Measurements from ENCODE around the gene ADCY4. TPM values are rescaled to one million over a fixed set of nuclear protein-coding genes. Genes with fewer than 3 reads are reported as not detected.
"Not testable (repeated sequence)": the region's sequence is repeated elsewhere in the genome, so short reads cannot be mapped to it uniquely, and the experiment has no call there.

Gene ADCY4
- total RNA-seq, result 26.5 TPM
- long read RNA-seq, partial matches to known transcripts, result 3 of 17 reads
- long read RNA-seq, other reads (novel, unspliced or antisense), result 10 of 17 reads

- peak; percentile 35 for ATAC-seq
- DNase-seq, result peak; percentile 75
- intact Hi-C loops (cut with micrococcal nuclease), result no loop called here
Measured at GRCh38 chr14:24334431-24335291, at the start of gene ADCY4. Gene ADCY4, minus strand, starts transcription at chr14:24335071. Its CDS starts 419 bp downstream, at chr14:24334652.

- DNase-seq (no peak), ATAC-seq (no peak)
- intact Hi-C loops (cut with micrococcal nuclease), result no loop called here
Measured at GRCh38 chr14:24384169-24384568, 49.3 kb upstream of the ADCY4 start.

DNA sequence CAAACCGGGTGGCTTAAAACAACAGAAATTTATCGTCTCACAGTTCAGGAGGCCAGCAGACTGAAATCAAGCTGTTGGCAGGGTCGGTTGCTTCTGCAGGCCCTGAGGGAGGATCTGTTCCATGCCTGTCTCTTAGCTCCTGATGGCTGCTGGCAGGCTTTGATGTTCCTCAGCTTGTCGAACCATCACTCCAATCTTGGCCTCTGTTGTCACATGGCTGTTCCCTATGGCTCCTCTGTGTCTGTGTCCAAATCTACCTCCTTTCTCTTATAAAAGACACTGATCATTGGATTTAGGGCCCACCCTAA lies 47.1 kb upstream of the ADCY4 start:
- intact Hi-C loops (cut with micrococcal nuclease), result no loop called here
- DNase-seq, result no peak
- ATAC-seq, result peak; percentile 32

GRCh38 chr14:24381363-24382063 lies 46.6 kb upstream of the ADCY4 start:
- DNase-seq (no peak), ATAC-seq (no peak)
- intact Hi-C loops (cut with micrococcal nuclease), result no loop called here

- ATAC-seq, result no peak
- intact Hi-C loops (cut with micrococcal nuclease), result no loop called here
- DNase-seq, result no peak
Measured at GRCh38 chr14:24379907-24380730, 45.2 kb upstream of the ADCY4 start.

DNA sequence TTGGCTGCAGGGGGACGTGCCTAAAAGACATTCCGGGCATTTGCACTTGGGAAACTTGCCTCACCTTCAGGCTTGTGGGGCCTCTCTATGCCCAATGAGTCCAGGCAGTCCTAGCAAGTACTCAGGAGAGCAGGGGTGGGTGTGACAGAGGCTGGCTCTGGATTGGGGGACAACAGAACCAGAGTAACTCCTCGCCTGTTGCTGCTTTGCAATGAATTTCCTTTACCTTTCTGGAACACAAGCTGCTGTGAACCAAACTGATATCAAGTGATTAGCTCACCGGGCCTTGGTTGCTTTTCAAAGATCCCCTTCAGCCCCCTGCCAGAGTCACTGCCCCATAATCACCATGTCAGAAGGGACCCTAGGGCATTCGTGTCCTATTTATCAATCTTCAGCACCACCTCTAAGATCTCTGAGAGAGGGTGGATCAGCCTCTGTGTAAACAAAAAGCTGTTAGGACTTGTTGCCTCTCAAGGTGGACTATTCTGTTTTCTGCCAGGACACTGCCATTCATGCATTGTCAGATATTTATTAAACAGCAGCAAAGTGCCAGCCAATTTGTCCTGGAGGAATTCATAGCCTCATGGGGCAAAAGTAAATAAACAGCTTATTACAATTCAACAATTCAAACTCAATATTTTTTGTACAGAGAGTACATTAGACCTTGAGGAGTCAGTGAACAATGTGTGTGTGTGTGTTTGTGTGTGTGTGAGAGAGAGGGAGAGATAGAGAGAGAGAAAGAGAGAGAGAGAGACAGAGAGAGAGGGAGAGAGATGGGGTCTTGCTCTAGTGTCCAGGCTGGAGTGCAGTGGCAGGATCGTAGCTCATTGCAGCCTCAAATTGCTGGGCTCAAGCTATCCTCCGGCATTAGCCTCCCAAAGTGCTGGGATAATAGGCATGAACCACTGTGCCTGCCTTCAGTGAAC lies 44.4 kb upstream of the ADCY4 start:
- intact Hi-C loops (cut with micrococcal nuclease), result no loop called here
- DNase-seq, result no peak
- no peak for ATAC-seq

DNA sequence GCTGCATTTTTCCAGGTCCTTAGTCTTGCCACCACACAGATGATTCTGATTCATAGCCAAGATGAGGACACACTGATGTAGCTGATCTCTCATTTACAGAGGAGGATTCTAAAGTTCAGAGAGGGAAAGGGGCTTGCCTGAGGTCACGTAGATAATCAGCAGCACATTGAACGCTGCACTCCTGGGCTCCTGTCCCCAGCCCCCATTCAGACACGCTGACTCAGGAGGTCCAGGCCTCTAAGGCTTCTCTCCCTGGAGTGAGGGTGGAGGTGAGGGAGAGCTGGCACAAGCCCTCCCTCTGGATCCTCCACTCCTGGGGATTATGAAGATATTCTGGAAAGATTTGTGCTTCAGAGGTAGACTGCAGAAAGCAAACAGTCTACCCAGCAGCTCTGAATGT lies 43.5 kb upstream of the ADCY4 start:
- intact Hi-C loops (cut with micrococcal nuclease), result no loop called here
- DNase-seq (no peak), ATAC-seq (no peak)

DNA sequence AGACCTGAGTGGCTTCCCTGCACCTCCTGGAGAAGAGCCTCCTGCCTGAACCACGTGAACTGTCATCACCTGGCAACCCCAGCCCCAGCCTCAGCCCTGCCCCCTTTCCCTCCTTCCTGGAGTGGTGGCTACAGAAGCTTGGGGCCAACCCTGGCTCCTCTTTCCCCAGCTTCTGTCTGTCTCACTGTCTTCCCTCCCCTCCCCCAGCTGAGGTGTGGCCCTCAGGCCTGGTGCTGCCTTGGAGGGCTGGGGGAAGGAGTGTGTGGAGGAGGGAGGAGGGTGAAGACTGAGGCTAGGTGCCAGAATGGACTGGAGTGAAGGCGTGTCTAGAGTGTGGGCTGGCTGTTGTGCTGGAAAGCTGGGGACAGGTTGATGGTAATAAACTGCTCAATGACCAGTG lies 42.8 kb upstream of the ADCY4 start:
- intact Hi-C loops (cut with micrococcal nuclease), result no loop called here
- peak; percentile 42 for ATAC-seq
- no peak for DNase-seq

DNA sequence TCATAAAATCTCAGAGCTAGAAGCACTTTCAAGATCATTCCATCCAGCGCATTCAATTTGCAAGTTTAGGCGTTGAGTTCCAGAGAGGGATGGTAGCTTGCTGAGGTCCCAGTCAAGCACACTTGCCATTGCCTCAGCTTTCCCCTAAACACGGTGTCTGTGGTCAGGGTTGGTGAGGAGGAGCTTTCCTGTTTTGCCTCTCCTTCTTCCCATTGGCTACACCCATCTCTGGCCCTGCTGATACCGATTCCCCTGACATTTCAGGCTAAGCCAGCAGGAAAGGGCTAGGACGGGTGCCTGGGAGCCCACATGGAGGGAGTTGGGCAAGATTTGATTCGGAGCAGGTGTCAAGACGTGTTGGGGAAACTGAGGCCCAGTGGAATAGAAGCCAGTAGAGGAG lies 42.3 kb upstream of the ADCY4 start:
- intact Hi-C loops (cut with micrococcal nuclease), result no loop called here
- ATAC-seq (no peak), DNase-seq (no peak)

GRCh38 chr14:24376448-24377070 lies 41.7 kb upstream of the ADCY4 start:
- no peak for ATAC-seq
- DNase-seq, result no peak
- intact Hi-C loops (cut with micrococcal nuclease), result no loop called here

GRCh38 chr14:24372701-24373416 lies 38.0 kb upstream of the ADCY4 start:
- DNase-seq, result peak; percentile 68
- intact Hi-C loops (cut with micrococcal nuclease), result no loop called here
- peak; percentile 20 for ATAC-seq

- DNase-seq; intact Hi-C loops (cut with micrococcal nuclease); ATAC-seq: not testable (repeated sequence)
Measured at GRCh38 chr14:24371605-24372004, 36.7 kb upstream of the ADCY4 start.

DNA sequence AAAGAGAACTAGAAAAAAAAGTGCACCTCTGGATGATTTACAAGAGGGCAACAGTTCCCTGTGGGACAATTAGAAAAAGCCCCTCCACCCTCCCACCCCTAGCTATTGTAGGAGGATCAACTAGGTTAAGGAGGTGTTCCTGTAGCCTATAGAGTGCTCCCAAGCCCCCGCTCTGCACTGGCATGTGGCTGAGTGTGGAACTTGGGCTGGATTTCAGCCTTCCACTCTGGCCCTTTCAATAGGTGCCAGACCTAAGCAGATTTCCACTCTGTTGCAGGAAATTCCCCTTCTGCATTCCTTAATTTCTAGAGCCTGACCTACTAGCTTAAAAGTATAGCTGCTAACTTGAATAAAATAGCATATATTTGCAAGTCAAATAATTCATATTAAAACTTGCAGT lies 35.9 kb upstream of the ADCY4 start:
- ATAC-seq (no peak), DNase-seq (no peak)
- intact Hi-C loops (cut with micrococcal nuclease), result no loop called here

DNA sequence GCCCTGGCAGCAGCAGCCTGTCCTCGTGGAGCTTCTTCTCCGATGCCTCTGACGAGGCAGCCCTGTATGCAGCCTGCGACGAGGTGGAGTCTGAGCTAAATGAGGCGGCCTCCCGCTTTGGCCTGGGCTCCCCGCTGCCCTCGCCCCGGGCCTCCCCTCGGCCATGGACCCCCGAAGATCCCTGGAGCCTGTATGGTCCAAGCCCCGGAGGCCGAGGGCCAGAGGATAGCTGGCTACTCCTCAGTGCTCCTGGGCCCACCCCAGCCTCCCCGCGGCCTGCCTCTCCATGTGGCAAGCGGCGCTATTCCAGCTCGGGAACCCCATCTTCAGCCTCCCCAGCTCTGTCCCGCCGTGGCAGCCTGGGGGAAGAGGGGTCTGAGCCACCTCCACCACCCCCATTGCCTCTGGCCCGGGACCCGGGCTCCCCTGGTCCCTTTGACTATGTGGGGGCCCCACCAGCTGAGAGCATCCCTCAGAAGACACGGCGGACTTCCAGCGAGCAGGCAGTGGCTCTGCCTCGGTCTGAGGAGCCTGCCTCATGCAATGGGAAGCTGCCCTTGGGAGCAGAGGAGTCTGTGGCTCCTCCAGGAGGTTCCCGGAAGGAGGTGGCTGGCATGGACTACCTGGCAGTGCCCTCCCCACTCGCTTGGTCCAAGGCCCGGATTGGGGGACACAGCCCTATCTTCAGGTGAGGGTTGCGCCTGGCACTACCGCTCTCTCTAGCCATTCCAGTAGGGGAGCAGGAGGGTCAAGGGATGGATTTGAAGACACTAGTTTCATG lies 35.2 kb upstream of the ADCY4 start:
- ATAC-seq (no peak), DNase-seq (no peak)
- intact Hi-C loops (cut with micrococcal nuclease), result no loop called here

GRCh38 chr14:24369463-24369862 lies 34.6 kb upstream of the ADCY4 start:
- intact Hi-C loops (cut with micrococcal nuclease), result no loop called here
- ATAC-seq (no peak), DNase-seq (no peak)

DNA sequence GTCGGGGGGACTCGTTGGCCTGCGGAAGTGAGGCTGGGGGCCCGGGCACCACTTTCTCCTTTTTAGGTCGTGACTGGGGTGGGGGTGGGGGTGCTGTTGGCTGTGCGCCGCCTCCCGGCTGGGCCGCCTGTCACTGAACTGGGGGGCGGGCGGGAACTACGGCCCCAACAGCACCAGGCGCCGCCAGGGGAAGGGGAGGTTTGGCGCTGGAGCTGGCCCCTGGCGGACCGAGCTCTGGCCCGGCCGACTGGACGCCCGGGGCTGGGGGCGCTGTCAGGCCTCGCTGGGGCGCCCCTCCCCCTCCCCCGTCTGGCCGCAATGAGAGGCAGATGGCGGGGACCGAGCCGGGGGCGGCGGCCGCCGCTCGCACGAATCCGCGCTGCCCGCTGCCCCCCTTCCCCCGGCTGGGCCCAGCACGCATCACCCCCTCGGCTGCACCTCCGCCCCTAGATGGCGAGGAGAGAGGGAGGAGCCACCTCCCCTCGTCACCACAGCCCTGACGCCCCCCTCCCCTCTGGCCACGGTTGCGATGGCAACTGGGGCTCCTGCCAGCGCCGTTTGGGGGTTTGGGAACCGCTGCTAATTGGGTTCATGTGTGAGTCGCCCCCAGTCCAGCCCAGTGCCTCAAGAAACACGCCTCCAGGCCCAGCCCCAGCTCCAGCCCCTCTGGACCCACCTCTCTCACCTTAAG lies 33.8 kb upstream of the ADCY4 start:
- DNase-seq (peak; percentile 71), ATAC-seq (peak; percentile 0)
- intact Hi-C loops (cut with micrococcal nuclease), result no loop called here

DNA sequence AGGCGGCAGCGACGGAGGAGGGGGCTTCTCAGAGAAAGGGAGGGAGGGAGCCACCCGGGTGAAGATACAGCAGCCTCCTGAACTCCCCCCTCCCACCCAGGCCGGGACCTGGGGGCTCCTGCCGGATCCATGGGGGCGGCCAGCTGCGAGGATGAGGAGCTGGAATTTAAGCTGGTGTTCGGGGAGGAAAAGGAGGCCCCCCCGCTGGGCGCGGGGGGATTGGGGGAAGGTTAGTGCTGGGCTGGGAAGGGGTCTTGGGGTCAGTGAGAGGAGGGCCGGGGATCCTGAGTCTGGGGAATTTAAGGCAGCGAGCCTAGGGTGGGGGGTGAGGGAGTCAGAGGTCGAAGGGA lies 33.3 kb upstream of the ADCY4 start:
- no peak for DNase-seq
- intact Hi-C loops (cut with micrococcal nuclease), result no loop called here
- no peak for ATAC-seq

Measured in left ventricle myocardium superior (tissue), 1 donor.